Kidney (tissue), 14 donors: ENCODE measurements around the gene KIF21B. TPM values are rescaled to one million over a fixed set of nuclear protein-coding genes. Genes with fewer than 3 reads are reported as not detected.

Source experiments
- DNase-seq, 5 donors: peaks; one replicate each; pipeline ENCODE4 v3.0.0-alpha.2; 2013 to 2020
- FAIRE-seq: peaks from 2 replicates; lab custom pipeline; 2012; peaks lifted over from hg19 to GRCh38; lab: Jason Lieb, UNC
- H3K27ac ChIP-seq, 2 donors: one replicate each; pipeline ENCODE4 v1.7.0; 2013; ENCODE audit warnings: low read depth in 2 of 2, low read length in 2 of 2, inconsistent platforms in 1 of 2
- H3K27me3 ChIP-seq: one replicate; pipeline ENCODE4 v1.7.1; 2013; ENCODE audit warnings: low read length, inconsistent platforms; ENCODE audit not compliant: control insufficient read depth, insufficient read depth
- H3K36me3 ChIP-seq, 3 donors: one replicate each; pipeline versions ENCODE4 v1.7.0 to v1.7.1; 2013; ENCODE audit warnings: low read length in 3 of 3, control low read depth in 1 of 3, inconsistent platforms in 1 of 3; ENCODE audit not compliant: insufficient read depth in 3 of 3, control insufficient read depth in 2 of 3
- H3K4me1 ChIP-seq, 3 donors: one replicate each; pipeline versions ENCODE4 v1.7.0 to v1.7.1; 2013; ENCODE audit warnings: low read length in 3 of 3, inconsistent platforms in 1 of 3, low read depth in 1 of 3; ENCODE audit not compliant: control insufficient read depth in 2 of 3, insufficient read depth in 2 of 3
- H3K4me3 ChIP-seq, 3 donors: one replicate each; pipeline versions ENCODE4 v1.7.0 to v1.8.1; 2013; ENCODE audit warnings: low read length in 3 of 3, control low read depth in 1 of 3, inconsistent platforms in 1 of 3
- H3K9ac ChIP-seq, 3 donors: one replicate each; pipeline versions ENCODE4 v1.7.0 to v1.7.1; 2013; ENCODE audit warnings: low read length in 3 of 3, control low read depth in 1 of 3, inconsistent platforms in 1 of 3
- H3K9me3 ChIP-seq, 3 donors: one replicate each; pipeline versions ENCODE4 v1.7.0 to v1.7.1; 2013; ENCODE audit warnings: low read length in 3 of 3, control low read depth in 1 of 3, inconsistent platforms in 1 of 3; ENCODE audit not compliant: control insufficient read depth in 2 of 3, insufficient read depth in 1 of 3
- CTCF ChIP-seq: IDR thresholded peaks from 3 replicates; pipeline ENCODE4 v1.5.1; 2012; ENCODE audit warnings: mild to moderate bottlenecking, moderate library complexity, borderline replicate concordance; ENCODE audit not compliant: insufficient read depth; ENCODE audit errors: extremely low read depth
- intact Hi-C: fragments of 100-400 bp; cut with DNase I; formaldehyde crosslinking; loops from one replicate; pipeline ENCODE4 v1.11.1; 2022
- polyA plus RNA-seq: library from polyadenylated mRNA; stranded (reverse); fragments of 350-450 nt; fragmentation: Illumina TruSeq; extraction: RNeasy Lipid Tissue Mini Kit (QIAGEN cat#74804); gene quantifications from one replicate; pipeline ENCODE4 v1.2.3, GENCODE V29; 2014; ENCODE audit warnings: low read depth, low replicate concordance; ENCODE audit not compliant: insufficient read depth
- total RNA-seq: library from RNA; stranded (reverse); fragmentation: NEBNext Ultra II Directional; extraction: Animal tissue kit (Norgen Biotek cat#: 25700); gene quantifications from one replicate; pipeline ENCODE4 v1.2.1, GENCODE V29; 2021
- donor health status: control.
- donor health status: control.
- donor health status: control.
- donor health status: control.
- donor health status: control.
- donor health status: DM: yes; HTN: yes; CAD: no.
- donor health status: Normal renal cell carcinoma (clear cell type).

KIF21B gene
- total and polyA plus RNA-seq, 2 donors from 2014 or later: 0.19 to 5.6 TPM

- DNase-seq: no peak
Observed at GRCh38 chr1:200929530-200930278, 93.8 kb downstream of the KIF21B start.

GRCh38 chr1:200925831-200926230 lies 97.7 kb downstream of the KIF21B start:
- no peak for TF ChIP-seq CTCF
- no peak overlapping the region for H3K27ac ChIP-seq
- H3K9ac ChIP-seq: no peak overlapping the region
- H3K27me3 ChIP-seq: no peaks in the 10 kb centered on the region
- intact Hi-C loops: no loop called here
- no peaks in the 10 kb centered on the region for H3K9me3 ChIP-seq
- DNase-seq: no peak
- no peaks in the 10 kb centered on the region for H3K36me3 ChIP-seq
- no peak overlapping the region for H3K4me3 ChIP-seq
- FAIRE-seq: no peak
- H3K4me1 ChIP-seq: no peaks in the 10 kb centered on the region

More at GRCh38 chr1:200929530-200930278, 93.8 kb downstream of the KIF21B start:
- Histone ChIP-seq H3K36me3 (no peaks in the 10 kb centered on the region), H3K4me3 (no peak overlapping the region), H3K27ac (no peak overlapping the region), H3K9me3 (no peaks in the 10 kb centered on the region), H3K9ac (no peak overlapping the region), H3K4me1 (no peaks in the 10 kb centered on the region), H3K27me3 (no peaks in the 10 kb centered on the region)
- intact Hi-C loops: no loop called here
- no peak for FAIRE-seq
- TF ChIP-seq CTCF: no peak

- intact Hi-C loops: no loop called here
- no peaks in the 10 kb centered on the region for H3K36me3 ChIP-seq
- H3K9me3 ChIP-seq: no peaks in the 10 kb centered on the region
- DNase-seq (no peak), FAIRE-seq (no peak)
- no peak overlapping the region for H3K27ac ChIP-seq
- no peak overlapping the region for H3K9ac ChIP-seq
- H3K4me1 ChIP-seq: peaks cover 0 to 3% (median 0%) of the 10 kb centered on the region in 3 donors
- H3K4me3 ChIP-seq: no peak overlapping the region
- TF ChIP-seq CTCF: no peak
- no peaks in the 10 kb centered on the region for H3K27me3 ChIP-seq
Observed at GRCh38 chr1:200923601-200924000, 99.9 kb downstream of the KIF21B start.
